HL-60 (cell line): ENCODE measurements around the gene FGF23.

Source experiments
- CTCF ChIP-seq: IDR thresholded peaks from one replicate; pipeline ENCODE4 v1.5.1; 2011; ENCODE audit warnings: low read length, control low read depth, inconsistent platforms; ENCODE audit not compliant: insufficient read depth
- GABPA ChIP-seq: IDR thresholded peaks from 2 replicates; pipeline ENCODE4 v1.6.1; 2012; ENCODE audit warnings: low read depth
- POLR2AphosphoS5 ChIP-seq: IDR thresholded peaks from 2 replicates; pipeline ENCODE4 v1.6.1; 2012; ENCODE audit warnings: low read depth
- SPI1 ChIP-seq: IDR thresholded peaks from 2 replicates; pipeline ENCODE4 v1.6.1; 2012; ENCODE audit warnings: low read depth, mild to moderate bottlenecking, borderline replicate concordance
- TF ChIP-seq, protein P1 (sequence below): IDR thresholded peaks from 2 replicates; pipeline ENCODE4 v1.6.1; 2012; ENCODE audit warnings: low read depth; ENCODE audit not compliant: insufficient replicate concordance

GRCh38 chr12:4355156-4356040, 24.1 kb downstream of the FGF23 start:
- TF ChIP-seq CTCF (no peak), POLR2AphosphoS5 (no peak), GABPA (no peak), SPI1 (no peak)
- TF ChIP-seq, protein P1, sequence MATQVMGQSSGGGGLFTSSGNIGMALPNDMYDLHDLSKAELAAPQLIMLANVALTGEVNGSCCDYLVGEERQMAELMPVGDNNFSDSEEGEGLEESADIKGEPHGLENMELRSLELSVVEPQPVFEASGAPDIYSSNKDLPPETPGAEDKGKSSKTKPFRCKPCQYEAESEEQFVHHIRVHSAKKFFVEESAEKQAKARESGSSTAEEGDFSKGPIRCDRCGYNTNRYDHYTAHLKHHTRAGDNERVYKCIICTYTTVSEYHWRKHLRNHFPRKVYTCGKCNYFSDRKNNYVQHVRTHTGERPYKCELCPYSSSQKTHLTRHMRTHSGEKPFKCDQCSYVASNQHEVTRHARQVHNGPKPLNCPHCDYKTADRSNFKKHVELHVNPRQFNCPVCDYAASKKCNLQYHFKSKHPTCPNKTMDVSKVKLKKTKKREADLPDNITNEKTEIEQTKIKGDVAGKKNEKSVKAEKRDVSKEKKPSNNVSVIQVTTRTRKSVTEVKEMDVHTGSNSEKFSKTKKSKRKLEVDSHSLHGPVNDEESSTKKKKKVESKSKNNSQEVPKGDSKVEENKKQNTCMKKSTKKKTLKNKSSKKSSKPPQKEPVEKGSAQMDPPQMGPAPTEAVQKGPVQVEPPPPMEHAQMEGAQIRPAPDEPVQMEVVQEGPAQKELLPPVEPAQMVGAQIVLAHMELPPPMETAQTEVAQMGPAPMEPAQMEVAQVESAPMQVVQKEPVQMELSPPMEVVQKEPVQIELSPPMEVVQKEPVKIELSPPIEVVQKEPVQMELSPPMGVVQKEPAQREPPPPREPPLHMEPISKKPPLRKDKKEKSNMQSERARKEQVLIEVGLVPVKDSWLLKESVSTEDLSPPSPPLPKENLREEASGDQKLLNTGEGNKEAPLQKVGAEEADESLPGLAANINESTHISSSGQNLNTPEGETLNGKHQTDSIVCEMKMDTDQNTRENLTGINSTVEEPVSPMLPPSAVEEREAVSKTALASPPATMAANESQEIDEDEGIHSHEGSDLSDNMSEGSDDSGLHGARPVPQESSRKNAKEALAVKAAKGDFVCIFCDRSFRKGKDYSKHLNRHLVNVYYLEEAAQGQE, result no peak
